Epithelial cell of umbilical artery (primary cell): ENCODE data around the gene OAS2. TPM values are rescaled to one million over a fixed set of nuclear protein-coding genes. Genes with fewer than 3 reads are reported as not detected.

Experiments used
- total RNA-seq: library from RNA; depleted of rRNA; stranded (reverse); fragments of >200 nt; gene quantifications from 2 replicates; pipeline ENCODE4 v1.2.3, GENCODE V29; 2014

The OAS2 gene, protein sequence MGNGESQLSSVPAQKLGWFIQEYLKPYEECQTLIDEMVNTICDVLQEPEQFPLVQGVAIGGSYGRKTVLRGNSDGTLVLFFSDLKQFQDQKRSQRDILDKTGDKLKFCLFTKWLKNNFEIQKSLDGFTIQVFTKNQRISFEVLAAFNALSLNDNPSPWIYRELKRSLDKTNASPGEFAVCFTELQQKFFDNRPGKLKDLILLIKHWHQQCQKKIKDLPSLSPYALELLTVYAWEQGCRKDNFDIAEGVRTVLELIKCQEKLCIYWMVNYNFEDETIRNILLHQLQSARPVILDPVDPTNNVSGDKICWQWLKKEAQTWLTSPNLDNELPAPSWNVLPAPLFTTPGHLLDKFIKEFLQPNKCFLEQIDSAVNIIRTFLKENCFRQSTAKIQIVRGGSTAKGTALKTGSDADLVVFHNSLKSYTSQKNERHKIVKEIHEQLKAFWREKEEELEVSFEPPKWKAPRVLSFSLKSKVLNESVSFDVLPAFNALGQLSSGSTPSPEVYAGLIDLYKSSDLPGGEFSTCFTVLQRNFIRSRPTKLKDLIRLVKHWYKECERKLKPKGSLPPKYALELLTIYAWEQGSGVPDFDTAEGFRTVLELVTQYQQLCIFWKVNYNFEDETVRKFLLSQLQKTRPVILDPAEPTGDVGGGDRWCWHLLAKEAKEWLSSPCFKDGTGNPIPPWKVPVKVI
- 6.8 and 146 TPM in 2 replicates for total RNA-seq

GRCh38 chr12:112978163-112979040, at the start of gene OAS2:
OAS2 (plus strand) TSS chr12:112978519; CDS start chr12:112978609, 90 bp downstream.

DNA sequence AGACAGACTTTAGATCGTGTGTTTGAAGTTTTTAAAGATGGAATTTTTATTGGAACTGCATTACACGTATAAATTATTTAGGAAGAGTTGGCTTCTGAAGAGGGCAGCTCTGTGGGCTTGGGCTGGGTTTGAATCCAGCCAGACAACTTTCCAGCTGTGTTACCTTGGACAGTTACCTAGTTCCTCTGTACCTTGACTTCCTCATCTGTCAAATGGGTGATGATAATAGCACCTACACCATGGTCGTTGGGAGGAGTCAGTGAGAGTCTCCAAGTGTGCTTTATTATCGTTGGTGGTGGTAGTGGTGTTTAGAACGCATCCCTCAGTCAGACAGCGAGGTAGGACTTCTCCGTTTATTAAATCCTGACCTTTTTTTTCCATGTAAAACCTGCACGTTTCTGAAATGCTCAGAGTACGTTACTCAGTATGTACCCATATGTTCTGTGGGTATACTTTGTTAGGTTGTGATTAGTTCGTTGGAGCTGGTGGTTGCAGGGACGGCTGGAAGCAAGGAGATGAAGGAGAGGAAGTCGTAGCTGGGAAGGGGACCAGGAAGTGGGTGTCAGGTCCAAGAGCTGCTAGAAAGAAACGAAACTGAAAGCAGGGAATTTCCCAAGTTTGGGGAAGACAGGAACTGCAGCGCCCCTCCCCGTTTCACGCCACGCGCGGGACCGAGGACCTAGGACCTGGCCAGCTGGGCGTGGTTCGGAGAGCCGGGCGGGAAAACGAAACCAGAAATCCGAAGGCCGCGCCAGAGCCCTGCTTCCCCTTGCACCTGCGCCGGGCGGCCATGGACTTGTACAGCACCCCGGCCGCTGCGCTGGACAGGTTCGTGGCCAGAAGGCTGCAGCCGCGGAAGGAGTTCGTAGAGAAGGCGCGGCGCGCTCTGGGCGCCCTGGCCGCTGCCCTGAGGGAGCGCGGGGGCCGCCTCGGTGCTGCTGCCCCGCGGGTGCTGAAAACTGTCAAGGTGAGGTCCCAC, 40.3 kb upstream of the OAS2 start, which contains the start of gene OAS3:
TSS of gene OAS3 (plus strand) at position 734 of the 979 bp plus-strand sequence. CDS start at position 791, 57 bp downstream.

GRCh38 chr12:113056631-113057488, 78.5 kb downstream of the OAS2 start, which contains the start of gene DTX1:
DTX1 (plus strand) TSS chr12:113056730; CDS start chr12:113058193, 1,463 bp downstream.

Other genes with a start within 250 kb of the OAS2 start
- not detected in 2 replicates for gene RPH3A, start 186.8 kb upstream of the OAS2 start, total RNA-seq
- 15.3 and 164 TPM in 2 replicates for gene OAS1, start 71.6 kb upstream of the OAS2 start, total RNA-seq
- 8.1 and 118 TPM in 2 replicates for gene OAS3, start 40.0 kb upstream of the OAS2 start, total RNA-seq
- 0.32 TPM in 1 of 2 replicates, not detected in the other for gene DTX1, start 78.2 kb downstream of the OAS2 start, total RNA-seq
- gene RASAL1, start 157.2 kb downstream of the OAS2 start, total RNA-seq = not detected in 2 replicates
- gene CFAP73, start 171.2 kb downstream of the OAS2 start, total RNA-seq = not detected in 2 replicates
- 30.5 and 32.2 TPM in 2 replicates for gene DDX54, start 207.0 kb downstream of the OAS2 start, total RNA-seq
- 20.1 and 21.1 TPM in 2 replicates for gene RITA1, start 207.2 kb downstream of the OAS2 start, total RNA-seq
- 3.2 and 6.2 TPM in 2 replicates for gene TPCN1, start 242.9 kb downstream of the OAS2 start, total RNA-seq